Mesenchymal stem cell (in vitro differentiated cells and primary cell): Measurements from ENCODE around the gene CILP2.
A peak's percentile ranks its signal among the peaks of the same experiment; 100 is the strongest.

ENCODE experiments used
- DNase-seq: peaks from one replicate; pipeline ENCODE4 v3.0.0-alpha.2; 2013
- H2AFZ ChIP-seq: one replicate; pipeline ENCODE4 v1.6.1; 2013; ENCODE audit warnings: low read depth, mild to moderate bottlenecking, control low read depth, inconsistent platforms, low read length, moderate library complexity
- H2AK5ac ChIP-seq: 2 replicates; pipeline ENCODE4 v1.6.1; 2013; ENCODE audit warnings: low read length, moderate library complexity, mild to moderate bottlenecking, inconsistent platforms; ENCODE audit not compliant: severe bottlenecking
- H2BK120ac ChIP-seq: one replicate; pipeline ENCODE4 v1.6.1; 2013; ENCODE audit warnings: low read depth, mild to moderate bottlenecking, inconsistent platforms, low read length, moderate library complexity
- H2BK12ac ChIP-seq, 2 experiments: one replicate each; pipeline ENCODE4 v1.6.1; 2013; ENCODE audit warnings: inconsistent platforms in 2 of 2, low read length in 2 of 2, mild to moderate bottlenecking in 2 of 2, moderate library complexity in 2 of 2, control low read depth in 1 of 2
- H2BK15ac ChIP-seq: one replicate; pipeline ENCODE4 v1.6.1; 2013; ENCODE audit warnings: mild to moderate bottlenecking, low read depth, inconsistent platforms; ENCODE audit not compliant: poor library complexity, severe bottlenecking
- H2BK5ac ChIP-seq: 2 replicates; pipeline ENCODE4 v1.6.1; 2013; ENCODE audit warnings: low read depth, mild to moderate bottlenecking, low read length, control low read depth, inconsistent platforms; ENCODE audit not compliant: poor library complexity, severe bottlenecking
- H3K14ac ChIP-seq, 2 experiments: one replicate each; pipeline ENCODE4 v1.6.1; 2013; ENCODE audit warnings: inconsistent platforms in 2 of 2, low read length in 2 of 2, control low read depth in 1 of 2, mild to moderate bottlenecking in 1 of 2, moderate library complexity in 1 of 2
- H3K18ac ChIP-seq, 2 experiments: one replicate each; pipeline ENCODE4 v1.6.1; 2013; ENCODE audit warnings: inconsistent platforms in 2 of 2, low read length in 2 of 2, control low read depth in 1 of 2, low read depth in 1 of 2, mild to moderate bottlenecking in 1 of 2
- H3K23ac ChIP-seq, 2 experiments: one replicate each; pipeline ENCODE4 v1.6.1; 2013; ENCODE audit warnings: inconsistent platforms in 2 of 2, low read length in 2 of 2, mild to moderate bottlenecking in 2 of 2, moderate library complexity in 2 of 2, control low read depth in 1 of 2
- H3K27ac ChIP-seq: 2 replicates; pipeline ENCODE4 v1.5.1; 2013; ENCODE audit warnings: mild to moderate bottlenecking, moderate library complexity, low read length, control low read depth, inconsistent platforms; ENCODE audit not compliant: poor library complexity, severe bottlenecking
- H3K27me3 ChIP-seq, 2 experiments: 2 replicates each; pipeline versions ENCODE4 v1.6.1 to v1.7.0; 2013; ENCODE audit warnings: low read length in 2 of 2, mild to moderate bottlenecking in 2 of 2, moderate library complexity in 2 of 2, control low read depth in 1 of 2, inconsistent platforms in 1 of 2; ENCODE audit not compliant: control insufficient read depth in 1 of 2, insufficient read depth in 1 of 2
- H3K36me3 ChIP-seq, 2 experiments: 2 replicates each; pipeline versions ENCODE4 v1.6.1 to v1.7.0; 2013; ENCODE audit warnings: low read length in 2 of 2, control low read depth in 1 of 2, inconsistent platforms in 1 of 2, low read depth in 1 of 2, mild to moderate bottlenecking in 1 of 2; ENCODE audit not compliant: insufficient read depth in 2 of 2, control insufficient read depth in 1 of 2
- H3K4ac ChIP-seq, 2 experiments: one replicate each; pipeline ENCODE4 v1.6.1; 2013; ENCODE audit warnings: inconsistent platforms in 2 of 2, low read length in 2 of 2, mild to moderate bottlenecking in 2 of 2, moderate library complexity in 2 of 2, control low read depth in 1 of 2, low read depth in 1 of 2
- H3K4me1 ChIP-seq: 2 replicates; pipeline ENCODE4 v1.6.1; 2013; ENCODE audit warnings: low read depth, low read length, control low read depth; ENCODE audit not compliant: control insufficient read depth, insufficient read depth
- H3K4me2 ChIP-seq: 2 replicates; pipeline ENCODE4 v1.6.1; 2013; ENCODE audit warnings: low read length, mild to moderate bottlenecking, inconsistent platforms; ENCODE audit not compliant: poor library complexity, severe bottlenecking
- H3K4me3 ChIP-seq, 2 experiments: 2 replicates each; pipeline versions ENCODE4 v1.5.1 to v1.7.0; 2013; ENCODE audit warnings: low read length in 2 of 2, mild to moderate bottlenecking in 2 of 2, control low read depth in 1 of 2, low read depth in 1 of 2; ENCODE audit not compliant: insufficient read depth in 1 of 2
- H3K79me1 ChIP-seq: replicated peaks from 2 replicates; pipeline ENCODE4 v1.6.1; 2013; ENCODE audit warnings: mild to moderate bottlenecking, control low read depth, low read length, inconsistent platforms; ENCODE audit not compliant: poor library complexity, severe bottlenecking
- H3K9ac ChIP-seq: 2 replicates; pipeline ENCODE4 v1.7.0; 2013; ENCODE audit warnings: mild to moderate bottlenecking, low read length, moderate library complexity
- H3K9me3 ChIP-seq: 2 replicates; pipeline ENCODE4 v1.7.0; 2013; ENCODE audit warnings: mild to moderate bottlenecking, low read length; ENCODE audit not compliant: control insufficient read depth
- H4K8ac ChIP-seq: one replicate; pipeline ENCODE4 v1.6.1; 2013; ENCODE audit warnings: inconsistent platforms, mild to moderate bottlenecking, low read length, moderate library complexity
- H4K91ac ChIP-seq: one replicate; pipeline ENCODE4 v1.6.1; 2013; ENCODE audit warnings: mild to moderate bottlenecking, low read length, inconsistent platforms
- WGBS: methylation state at CpG from one replicate; pipeline ENCODE4 v1.1.7; 2013; ENCODE audit warnings: mixed read lengths; 5-methylcytosine and 5-hydroxymethylcytosine counted together

The CILP2 gene

GRCh38 chr19:19594381-19594780, 56.3 kb downstream of the CILP2 start:
- no peak overlapping the region for H3K4me3 ChIP-seq
- H3K27me3 ChIP-seq, result no peaks in the 10 kb centered on the region

DNA sequence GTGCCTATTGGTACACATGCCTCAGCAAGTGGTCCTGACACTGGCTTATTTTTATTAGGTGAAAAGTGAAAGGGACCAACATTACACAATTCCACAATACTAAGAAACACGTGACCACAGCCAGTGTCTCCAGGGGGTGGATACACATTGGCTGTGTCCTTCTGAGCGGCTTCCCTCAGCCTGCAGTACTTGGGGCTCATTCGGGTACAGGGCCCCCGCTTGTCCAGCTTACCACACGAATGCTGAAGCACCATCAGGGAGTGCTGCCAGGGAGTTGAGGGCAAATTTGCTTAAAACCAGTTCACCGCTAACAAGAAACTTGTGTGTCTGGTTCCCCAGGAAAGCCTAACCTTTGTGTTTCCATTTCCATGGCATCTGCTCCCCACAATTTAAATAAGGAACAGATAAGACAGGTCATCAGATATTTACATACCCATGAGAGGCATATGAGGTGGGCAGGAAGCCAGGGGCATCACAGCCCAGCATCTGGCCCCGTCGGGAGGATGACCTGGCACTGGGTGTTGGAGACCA, 57.2 kb downstream of the CILP2 start:
- Histone ChIP-seq H3K14ac (no peak overlapping the region), H2BK120ac (no peak overlapping the region), H3K36me3 (no peaks in the 10 kb centered on the region), H2BK5ac (no peak overlapping the region), H4K8ac (no peak overlapping the region), H3K27ac (no peak overlapping the region), H3K9me3 (no peaks in the 10 kb centered on the region), H3K4me1 (peaks cover 14% of the 10 kb centered on the region), H3K18ac (no peak overlapping the region), H3K27me3 (no peaks in the 10 kb centered on the region), H3K79me1 (no peaks in the 10 kb centered on the region), H3K4me2 (no peak overlapping the region), H2AFZ (no peak overlapping the region), H4K91ac (no peak overlapping the region), H2AK5ac (no peak overlapping the region), H2BK15ac (no peak overlapping the region), H3K23ac (peak overlapping the region in 1 of 2 experiments; percentile 63), H3K9ac (peak overlapping the region; percentile 21), H3K4ac (no peak overlapping the region), H3K4me3 (peak overlapping the region in 1 of 2 experiments; percentile 5), H2BK12ac (no peak overlapping the region)
- WGBS, result 89% methylated on average over 8 of the region's 8 CpGs
- DNase-seq, result peak; percentile 58

More at GRCh38 chr19:19594381-19594780, 56.3 kb downstream of the CILP2 start:
- Histone ChIP-seq H2AK5ac (no peak overlapping the region), H4K91ac (no peak overlapping the region), H2BK5ac (no peak overlapping the region), H3K18ac (no peak overlapping the region), H3K9me3 (no peaks in the 10 kb centered on the region), H2AFZ (no peak overlapping the region), H2BK15ac (no peak overlapping the region), H3K4ac (no peak overlapping the region), H3K27ac (no peak overlapping the region), H4K8ac (no peak overlapping the region), H3K14ac (no peak overlapping the region), H3K79me1 (no peaks in the 10 kb centered on the region), H2BK120ac (no peak overlapping the region), H3K4me2 (no peak overlapping the region), H3K4me1 (peaks cover 14% of the 10 kb centered on the region), H3K9ac (no peak overlapping the region), H3K23ac (no peak overlapping the region), H3K36me3 (no peaks in the 10 kb centered on the region), H2BK12ac (no peak overlapping the region)
- 93% methylated on average over 4 of the region's 4 CpGs for WGBS
- no peak for DNase-seq
